Aorta (tissue), 5 donors: ENCODE data around the gene NES. TPM values are rescaled to one million over a fixed set of nuclear protein-coding genes. Genes with fewer than 3 reads are reported as not detected.

Experiments
- ATAC-seq: fragments of 200-7000 bp; cut with Tn5 transposase; one replicate; pipeline ENCODE4 v1.9.1; 2022; ENCODE audit warnings: moderate library complexity; ENCODE audit not compliant: low FRiP score
- DNase-seq, 2 donors: peaks; one replicate each; pipeline ENCODE4 v3.0.0-alpha.2; 2020
- H3K27ac ChIP-seq, 2 donors: one replicate each; pipeline ENCODE4 v1.5.1; 2013; ENCODE audit warnings: low read length in 2 of 2, mild to moderate bottlenecking in 2 of 2, moderate library complexity in 2 of 2, control low read depth in 1 of 2, inconsistent platforms in 1 of 2, low read depth in 1 of 2
- H3K27me3 ChIP-seq, 2 donors: one replicate each; pipeline ENCODE4 v1.6.1; 2013; ENCODE audit warnings: control low read depth in 1 of 2, low read length in 1 of 2, mild to moderate bottlenecking in 1 of 2, moderate library complexity in 1 of 2; ENCODE audit not compliant: insufficient read depth in 2 of 2, control insufficient read depth in 1 of 2
- H3K36me3 ChIP-seq, 2 donors: one replicate each; pipeline ENCODE4 v1.6.1; 2013; ENCODE audit warnings: control low read depth in 1 of 2, low read length in 1 of 2, mild to moderate bottlenecking in 1 of 2; ENCODE audit not compliant: insufficient read depth in 2 of 2, control insufficient read depth in 1 of 2
- H3K4me1 ChIP-seq, 2 donors: one replicate each; pipeline ENCODE4 v1.6.1; 2013; ENCODE audit warnings: low read length in 2 of 2, control low read depth in 1 of 2, mild to moderate bottlenecking in 1 of 2, moderate library complexity in 1 of 2; ENCODE audit not compliant: insufficient read depth in 2 of 2, control insufficient read depth in 1 of 2
- H3K4me3 ChIP-seq, 2 donors: one replicate each; pipeline ENCODE4 v1.5.1; 2013; ENCODE audit warnings: low read length in 2 of 2, control low read depth in 1 of 2, mild to moderate bottlenecking in 1 of 2
- H3K9me3 ChIP-seq: one replicate; pipeline ENCODE4 v1.6.1; 2013; ENCODE audit warnings: mild to moderate bottlenecking, low read length; ENCODE audit not compliant: control insufficient read depth
- WGBS, 2 donors: extraction: QIAGEN DNeasy Blood & Tissue Kit; methylation state at CpG; one replicate each; pipeline ENCODE4 v1.1.7; 2013; 5-methylcytosine and 5-hydroxymethylcytosine counted together
- intact Hi-C, 2 donors: fragments of 100-400 bp; cut with DNase I; formaldehyde crosslinking; loops; one replicate each; pipeline versions ENCODE4 v1.14.2 to v1.15.0; 2022
- polyA plus RNA-seq, 2 donors: library from polyadenylated mRNA; stranded (reverse); fragments of 200-250 nt; gene quantifications; one replicate each; pipeline ENCODE4 v1.2.3, GENCODE V29; 2013
- total RNA-seq, 2 donors: library from RNA; stranded (reverse); fragmentation: NEBNext Ultra II Directional; extraction: Animal tissue kit (Norgen Biotek cat#: 25700); gene quantifications; one replicate each; pipeline ENCODE4 v1.2.1, GENCODE V29; 2021
- donor health status: healthy with polysubstance abuse.
- donor health status: Bipolar disorder and iron deficiency.
- donor health status: DM: no; HTN: no; CAD: no.
- donor health status: DM: no; HTN: no; CAD: no.
- donor health status: DM: yes; HTN: yes; CAD: no.

Gene NES
- total and polyA plus RNA-seq, 4 donors: 5.5 to 57.2 (median 28.0) TPM

GRCh38 chr1:156656806-156657740 is 20.1 kb downstream of the NES start:
- ATAC-seq (peak; percentile 68), DNase-seq (peak; percentile 77 to 95)
- Histone ChIP-seq H3K9me3 (no peaks in the 10 kb centered on the region), H3K27ac (no peak overlapping the region), H3K4me1 (no peaks in the 10 kb centered on the region), H3K27me3 (no peaks in the 10 kb centered on the region), H3K4me3 (no peak overlapping the region), H3K36me3 (no peaks in the 10 kb centered on the region)
- intact Hi-C loops: loop anchor here (2.0 to 5.0 kb wide), 3 partner anchors 35 to 75 kb away; no protein-coding TSS in a partner anchor
- 1% methylated on average over 54 of the region's 54 CpGs for WGBS, 2 donors

- Histone ChIP-seq H3K36me3 (no peaks in the 10 kb centered on the region), H3K4me1 (no peaks in the 10 kb centered on the region), H3K27ac (no peak overlapping the region), H3K9me3 (no peaks in the 10 kb centered on the region), H3K4me3 (no peak overlapping the region), H3K27me3 (no peaks in the 10 kb centered on the region)
- 59 to 60% methylated on average over 9 of the region's 9 CpGs for WGBS, 2 donors
- DNase-seq (no peak), ATAC-seq (no peak)
- intact Hi-C loops: loop anchor here (2.0 to 5.0 kb wide), 3 partner anchors 34 to 74 kb away; no protein-coding TSS in a partner anchor
Observed at GRCh38 chr1:156655904-156656516, 21.2 kb downstream of the NES start.

- no peaks in the 10 kb centered on the region for H3K27me3 ChIP-seq
Observed at GRCh38 chr1:156655151-156655903, 21.9 kb downstream of the NES start.

GRCh38 chr1:156654700-156655099 is 22.5 kb downstream of the NES start:
- Histone ChIP-seq H3K36me3 (no peaks in the 10 kb centered on the region), H3K9me3 (no peaks in the 10 kb centered on the region), H3K27ac (no peak overlapping the region), H3K4me3 (no peak overlapping the region), H3K4me1 (no peaks in the 10 kb centered on the region), H3K27me3 (no peaks in the 10 kb centered on the region)
- no peak for ATAC-seq
- 27 to 33% methylated on average over 1 of the region's 1 CpG for WGBS, 2 donors
- DNase-seq: no peak
- intact Hi-C loops: loop anchor here (5.0 kb wide), 2 partner anchors 32 to 72 kb away; no protein-coding TSS in a partner anchor

More at GRCh38 chr1:156655151-156655903, 21.9 kb downstream of the NES start:
- intact Hi-C loops: loop anchor here (5.0 kb wide), 2 partner anchors 33 to 73 kb away; no protein-coding TSS in a partner anchor
- no peak for ATAC-seq
- no peaks in the 10 kb centered on the region for H3K4me1 ChIP-seq
- WGBS, 2 donors: 59 to 60% methylated on average over 2 of the region's 2 CpGs
- H3K9me3 ChIP-seq: no peaks in the 10 kb centered on the region
- no peak overlapping the region for H3K27ac ChIP-seq
- DNase-seq: no peak
- no peak overlapping the region for H3K4me3 ChIP-seq
- H3K36me3 ChIP-seq: no peaks in the 10 kb centered on the region

GRCh38 chr1:156652992-156653355 is 24.2 kb downstream of the NES start:
- Histone ChIP-seq H3K4me1 (no peaks in the 10 kb centered on the region), H3K27ac (no peak overlapping the region), H3K36me3 (no peaks in the 10 kb centered on the region), H3K9me3 (no peaks in the 10 kb centered on the region), H3K4me3 (no peak overlapping the region), H3K27me3 (no peaks in the 10 kb centered on the region)
- 79 to 81% methylated on average over 9 of the region's 9 CpGs for WGBS, 2 donors
- intact Hi-C loops: no loop called here
- no peak for ATAC-seq
- DNase-seq: no peak

GRCh38 chr1:156652131-156652991 is 24.8 kb downstream of the NES start:
- H3K4me3 ChIP-seq: no peak overlapping the region
- intact Hi-C loops: no loop called here
- DNase-seq: no peak
- no peaks in the 10 kb centered on the region for H3K9me3 ChIP-seq
- H3K4me1 ChIP-seq: no peaks in the 10 kb centered on the region
- no peaks in the 10 kb centered on the region for H3K36me3 ChIP-seq
- no peak overlapping the region for H3K27ac ChIP-seq
- 42 to 47% methylated on average over 16 of the region's 16 CpGs for WGBS, 2 donors
- ATAC-seq: no peak
- H3K27me3 ChIP-seq: no peaks in the 10 kb centered on the region

- no peaks in the 10 kb centered on the region for H3K27me3 ChIP-seq
Observed at GRCh38 chr1:156648951-156649350, 28.3 kb downstream of the NES start.

GRCh38 chr1:156648496-156648895 is 28.7 kb downstream of the NES start:
- Histone ChIP-seq H3K27ac (no peak overlapping the region), H3K9me3 (no peaks in the 10 kb centered on the region), H3K36me3 (no peaks in the 10 kb centered on the region), H3K4me3 (no peak overlapping the region), H3K4me1 (no peaks in the 10 kb centered on the region), H3K27me3 (no peaks in the 10 kb centered on the region)
- DNase-seq (no peak), ATAC-seq (no peak)
- intact Hi-C loops: loop anchor here in 1 of 2 donors (2.0 kb wide), 1 partner anchor 18 kb away; no protein-coding TSS in a partner anchor
- WGBS, 2 donors: 83% methylated on average over 10 of the region's 10 CpGs

More at GRCh38 chr1:156648951-156649350, 28.3 kb downstream of the NES start:
- Histone ChIP-seq H3K4me1 (no peaks in the 10 kb centered on the region), H3K4me3 (no peak overlapping the region), H3K27ac (no peak overlapping the region), H3K9me3 (no peaks in the 10 kb centered on the region), H3K36me3 (no peaks in the 10 kb centered on the region)
- 16 to 19% methylated on average over 2 of the region's 2 CpGs for WGBS, 2 donors
- no peak for ATAC-seq
- DNase-seq: no peak
- intact Hi-C loops: loop anchor here in 1 of 2 donors (2.0 kb wide), 1 partner anchor 18 kb away; no protein-coding TSS in a partner anchor
